ENCODE results near the gene ARNT2.

The ARNT2 gene

GRCh38 chr15:80440024-80440423 lies 35.8 kb downstream of the ARNT2 start:
- Histone ChIP-seq H3K9me3 (no peaks in the 10 kb centered on the region), H3K4me3 (ENCODE audit: low read depth, low read length) (no peak overlapping the region), H3K27me3 (no peaks in the 10 kb centered on the region; the same call in 1 of the 2 replicates), H3K4me1 (no peaks in the 10 kb centered on the region), H3K36me3 (no peaks in the 10 kb centered on the region)
- TF ChIP-seq CTCF (IDR thresholded peaks at IDR 0.05; ENCODE audit: low read depth, low read length), result no peak
- no peak for DNase-seq

DNA sequence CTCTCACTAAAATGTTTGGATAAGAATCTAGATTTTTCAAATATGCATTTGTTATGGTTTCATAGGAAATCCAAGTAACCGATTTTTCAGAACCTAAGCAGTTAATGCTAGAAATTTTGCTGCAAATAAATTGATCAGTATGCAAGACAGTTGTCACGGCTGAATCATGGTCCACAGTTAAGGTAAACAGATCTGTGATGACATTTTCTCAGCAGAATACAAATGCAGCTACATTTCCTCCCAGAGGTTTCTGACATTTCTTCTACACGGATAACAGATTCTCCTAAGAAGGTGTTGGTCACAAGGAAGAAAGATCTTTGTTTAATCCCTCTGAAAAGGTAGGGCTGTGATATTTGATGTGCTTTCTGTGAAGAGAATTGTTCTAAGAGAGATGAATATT lies 36.9 kb downstream of the ARNT2 start:
- DNase-seq, result no peak
- H3K27me3 ChIP-seq, result no peaks in the 10 kb centered on the region; the same call in 1 of the 2 replicates
- TF ChIP-seq CTCF (IDR thresholded peaks at IDR 0.05; ENCODE audit: low read depth, low read length), result no peak

DNA sequence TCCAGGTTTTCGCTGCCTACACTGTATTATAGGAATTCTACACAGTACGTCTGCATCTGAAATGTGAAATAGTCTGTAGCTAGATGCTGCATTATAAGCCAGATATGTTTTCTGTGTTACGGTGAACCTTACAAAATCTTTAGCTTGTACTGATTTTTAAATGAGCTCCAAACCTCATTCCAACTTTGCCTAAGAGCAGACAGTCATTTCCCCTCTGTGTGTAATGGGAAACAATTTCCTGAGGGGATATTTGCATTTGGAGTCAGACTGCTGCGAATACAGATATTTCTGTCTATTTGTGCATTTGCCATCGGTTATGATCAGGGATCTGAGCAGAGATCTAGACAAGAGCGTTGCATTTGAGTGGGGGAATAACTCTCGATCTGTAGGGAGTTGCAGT lies 37.5 kb downstream of the ARNT2 start:
- no peak for TF ChIP-seq CTCF (IDR thresholded peaks at IDR 0.05; ENCODE audit: low read depth, low read length)
- H3K4me1 ChIP-seq, result no peaks in the 10 kb centered on the region
- H3K36me3 ChIP-seq, result no peaks in the 10 kb centered on the region
- no peak for DNase-seq
- H3K27me3 ChIP-seq, result no peaks in the 10 kb centered on the region; the same call in 1 of the 2 replicates
- H3K9me3 ChIP-seq, result no peaks in the 10 kb centered on the region
- no peak overlapping the region for H3K4me3 ChIP-seq (ENCODE audit: low read depth, low read length)

More for the DNA sequence above, 36.9 kb downstream of the ARNT2 start:
- no peaks in the 10 kb centered on the region for H3K4me1 ChIP-seq
- H3K4me3 ChIP-seq (ENCODE audit: low read depth, low read length), result no peak overlapping the region
- no peaks in the 10 kb centered on the region for H3K9me3 ChIP-seq
- no peaks in the 10 kb centered on the region for H3K36me3 ChIP-seq

GRCh38 chr15:80442728-80443403 lies 38.7 kb downstream of the ARNT2 start:
- no peaks in the 10 kb centered on the region for H3K36me3 ChIP-seq
- no peak for DNase-seq
- H3K4me3 ChIP-seq (ENCODE audit: low read depth, low read length), result no peak overlapping the region
- H3K4me1 ChIP-seq, result no peaks in the 10 kb centered on the region
- TF ChIP-seq CTCF (IDR thresholded peaks at IDR 0.05; ENCODE audit: low read depth, low read length), result no peak
- no peaks in the 10 kb centered on the region for H3K9me3 ChIP-seq
- H3K27me3 ChIP-seq, result no peaks in the 10 kb centered on the region; the same call in 1 of the 2 replicates

GRCh38 chr15:80444680-80445251 lies 40.6 kb downstream of the ARNT2 start:
- no peaks in the 10 kb centered on the region for H3K36me3 ChIP-seq
- no peak overlapping the region for H3K4me3 ChIP-seq (ENCODE audit: low read depth, low read length)
- DNase-seq, result no peak
- no peaks in the 10 kb centered on the region for H3K4me1 ChIP-seq
- H3K27me3 ChIP-seq, result no peaks in the 10 kb centered on the region; the same call in 1 of the 2 replicates
- no peak for TF ChIP-seq CTCF (IDR thresholded peaks at IDR 0.05; ENCODE audit: low read depth, low read length)
- no peaks in the 10 kb centered on the region for H3K9me3 ChIP-seq
